Chondrocyte (in vitro differentiated cells): ENCODE measurements around the gene IER3. TPM values are rescaled to one million over a fixed set of nuclear protein-coding genes. Genes with fewer than 3 reads are reported as not detected.
"Not testable (repeated sequence)": the region's sequence is repeated elsewhere in the genome, so short reads cannot be mapped to it uniquely, and the experiment has no call there.

Experiments
- DNase-seq: peaks from one replicate; pipeline ENCODE4 v3.0.0; 2021; ENCODE audit warnings: mixed read lengths, low spot score
- H3K27ac Mint-ChIP-seq: one replicate; pipeline ENCODE4 v1.8.0; 2021; ENCODE audit warnings: mild to moderate bottlenecking, moderate library complexity, mixed read lengths; ENCODE audit not compliant: unreplicated experiment
- H3K27me3 Mint-ChIP-seq: 2 replicates; pipeline ENCODE4 v1.8.0; 2021; ENCODE audit warnings: low read depth, mixed read lengths
- H3K36me3 Mint-ChIP-seq: 2 replicates; pipeline ENCODE4 v1.8.0; 2021; ENCODE audit warnings: low read depth, mixed read lengths
- H3K4me1 Mint-ChIP-seq: 2 replicates; pipeline ENCODE4 v1.8.0; 2021; ENCODE audit warnings: low read depth, mild to moderate bottlenecking, mixed read lengths
- H3K4me3 Mint-ChIP-seq: one replicate; pipeline ENCODE4 v1.8.0; 2021; ENCODE audit warnings: mild to moderate bottlenecking, moderate library complexity, mixed read lengths; ENCODE audit not compliant: unreplicated experiment
- H3K9me3 Mint-ChIP-seq: 2 replicates; pipeline ENCODE4 v1.8.0; 2021; ENCODE audit warnings: low read depth, mixed read lengths
- CTCF ChIP-seq: fragments of 200-600 bp; sonication (generic); IDR thresholded peaks from 2 replicates; pipeline ENCODE4 v1.5.0; 2021; ENCODE audit warnings: antibody characterized with exemption, mild to moderate bottlenecking, moderate library complexity
- total RNA-seq: library from RNA; stranded (reverse); gene quantifications from 3 replicates; pipeline ENCODE4 v1.2.1, GENCODE V29; 2021

Gene IER3
- total RNA-seq, 1 donor from 2014 or later = 333 TPM

DNA sequence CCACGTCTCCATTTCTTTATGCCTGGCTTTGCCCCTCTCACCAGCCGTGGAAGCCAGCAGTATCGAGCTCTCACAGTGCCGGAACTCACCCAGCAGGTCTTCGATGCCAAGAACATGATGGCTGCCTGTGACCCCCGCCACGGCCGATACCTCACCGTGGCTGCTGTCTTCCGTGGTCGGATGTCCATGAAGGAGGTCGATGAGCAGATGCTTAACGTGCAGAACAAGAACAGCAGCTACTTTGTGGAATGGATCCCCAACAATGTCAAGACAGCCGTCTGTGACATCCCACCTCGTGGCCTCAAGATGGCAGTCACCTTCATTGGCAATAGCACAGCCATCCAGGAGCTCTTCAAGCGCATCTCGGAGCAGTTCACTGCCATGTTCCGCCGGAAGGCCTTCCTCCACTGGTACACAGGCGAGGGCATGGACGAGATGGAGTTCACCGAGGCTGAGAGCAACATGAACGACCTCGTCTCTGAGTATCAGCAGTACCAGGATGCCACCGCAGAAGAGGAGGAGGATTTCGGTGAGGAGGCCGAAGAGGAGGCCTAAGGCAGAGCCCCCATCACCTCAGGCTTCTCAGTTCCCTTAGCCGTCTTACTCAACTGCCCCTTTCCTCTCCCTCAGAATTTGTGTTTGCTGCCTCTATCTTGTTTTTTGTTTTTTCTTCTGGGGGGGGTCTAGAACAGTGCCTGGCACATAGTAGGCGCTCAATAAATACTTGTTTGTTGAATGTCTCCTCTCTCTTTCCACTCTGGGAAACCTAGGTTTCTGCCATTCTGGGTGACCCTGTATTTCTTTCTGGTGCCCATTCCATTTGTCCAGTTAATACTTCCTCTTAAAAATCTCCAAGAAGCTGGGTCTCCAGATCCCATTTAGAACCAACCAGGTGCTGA, 20.3 kb downstream of the IER3 start:
- Mint-ChIP-seq H3K4me1 (peaks cover 54% of the 10 kb centered on the region), H3K27ac (peak overlapping the region; percentile 96), H3K4me3 (peak overlapping the region; percentile 96), H3K36me3 (peaks cover 44% of the 10 kb centered on the region)
- DNase-seq, H3K9me3 Mint-ChIP-seq, H3K27me3 Mint-ChIP-seq: not testable (repeated sequence)
- TF ChIP-seq CTCF = peak; percentile 43

DNA sequence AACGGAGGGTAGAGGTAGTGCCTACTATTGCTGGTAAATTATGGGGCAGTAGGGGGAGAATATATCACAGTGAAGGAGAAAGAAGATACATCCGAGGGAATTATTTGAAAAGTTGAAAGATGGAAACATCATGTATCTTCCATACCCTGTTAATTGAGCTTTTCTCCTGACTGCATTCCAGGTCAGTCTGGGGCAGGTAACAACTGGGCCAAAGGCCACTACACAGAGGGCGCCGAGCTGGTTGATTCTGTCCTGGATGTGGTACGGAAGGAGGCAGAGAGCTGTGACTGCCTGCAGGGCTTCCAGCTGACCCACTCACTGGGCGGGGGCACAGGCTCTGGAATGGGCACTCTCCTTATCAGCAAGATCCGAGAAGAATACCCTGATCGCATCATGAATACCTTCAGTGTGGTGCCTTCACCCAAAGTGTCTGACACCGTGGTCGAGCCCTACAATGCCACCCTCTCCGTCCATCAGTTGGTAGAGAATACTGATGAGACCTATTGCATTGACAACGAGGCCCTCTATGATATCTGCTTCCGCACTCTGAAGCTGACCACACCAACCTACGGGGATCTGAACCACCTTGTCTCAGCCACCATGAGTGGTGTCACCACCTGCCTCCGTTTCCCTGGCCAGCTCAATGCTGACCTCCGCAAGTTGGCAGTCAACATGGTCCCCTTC, 21.0 kb downstream of the IER3 start:
- peaks cover 44% of the 10 kb centered on the region for H3K36me3 Mint-ChIP-seq
- peak overlapping the region; percentile 96 for H3K4me3 Mint-ChIP-seq
- not testable (repeated sequence) for H3K27me3 Mint-ChIP-seq, DNase-seq, H3K9me3 Mint-ChIP-seq
- H3K4me1 Mint-ChIP-seq = peaks cover 62% of the 10 kb centered on the region
- peak overlapping the region; percentile 96 for H3K27ac Mint-ChIP-seq

DNA sequence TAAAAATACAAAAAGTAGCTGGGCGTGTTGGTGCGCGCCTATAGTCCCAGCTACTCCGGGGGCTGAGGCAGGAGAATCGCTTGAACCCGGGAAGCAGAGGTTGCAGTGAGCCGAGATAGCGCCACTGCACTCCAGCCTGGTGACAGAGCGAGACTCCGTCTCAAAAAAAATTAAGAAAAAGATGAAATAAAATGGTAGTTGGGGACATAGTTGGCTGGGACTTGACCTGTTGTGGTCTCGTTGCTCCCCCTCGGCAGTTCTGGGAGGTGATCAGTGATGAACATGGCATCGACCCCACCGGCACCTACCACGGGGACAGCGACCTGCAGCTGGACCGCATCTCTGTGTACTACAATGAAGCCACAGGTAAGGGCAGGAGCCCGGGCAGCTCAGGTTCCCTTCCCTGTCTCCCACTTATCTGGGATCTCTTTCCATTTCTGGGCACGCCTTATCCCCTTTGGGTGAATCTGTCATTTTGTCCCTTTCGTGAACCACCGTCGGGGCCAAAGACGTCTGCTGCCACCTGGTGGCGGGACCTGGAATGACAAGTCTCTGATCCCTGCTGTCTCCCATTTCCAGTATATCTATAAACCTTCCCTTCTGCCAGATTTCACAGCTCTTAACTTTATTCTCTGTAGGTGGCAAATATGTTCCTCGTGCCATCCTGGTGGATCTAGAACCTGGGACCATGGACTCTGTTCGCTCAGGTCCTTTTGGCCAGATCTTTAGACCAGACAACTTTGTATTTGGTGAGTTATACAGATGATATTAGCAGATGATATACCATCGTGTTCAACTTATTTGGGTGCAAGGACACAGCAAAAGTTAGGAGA, 21.9 kb downstream of the IER3 start:
- Mint-ChIP-seq H3K27me3 (no peaks in the 10 kb centered on the region), H3K4me1 (peaks cover 60% of the 10 kb centered on the region)
- no peak for DNase-seq

GRCh38 chr6:30722025-30722279, 22.4 kb downstream of the IER3 start:
- not testable (repeated sequence) for DNase-seq
- peaks cover 44% of the 10 kb centered on the region for H3K36me3 Mint-ChIP-seq

More for the DNA sequence above, 21.9 kb downstream of the IER3 start:
- Mint-ChIP-seq H3K36me3 (peaks cover 44% of the 10 kb centered on the region), H3K27ac (peak overlapping the region; percentile 96), H3K4me3 (peak overlapping the region; percentile 96), H3K9me3 (no peaks in the 10 kb centered on the region)
- TF ChIP-seq CTCF = peak; percentile 97

DNA sequence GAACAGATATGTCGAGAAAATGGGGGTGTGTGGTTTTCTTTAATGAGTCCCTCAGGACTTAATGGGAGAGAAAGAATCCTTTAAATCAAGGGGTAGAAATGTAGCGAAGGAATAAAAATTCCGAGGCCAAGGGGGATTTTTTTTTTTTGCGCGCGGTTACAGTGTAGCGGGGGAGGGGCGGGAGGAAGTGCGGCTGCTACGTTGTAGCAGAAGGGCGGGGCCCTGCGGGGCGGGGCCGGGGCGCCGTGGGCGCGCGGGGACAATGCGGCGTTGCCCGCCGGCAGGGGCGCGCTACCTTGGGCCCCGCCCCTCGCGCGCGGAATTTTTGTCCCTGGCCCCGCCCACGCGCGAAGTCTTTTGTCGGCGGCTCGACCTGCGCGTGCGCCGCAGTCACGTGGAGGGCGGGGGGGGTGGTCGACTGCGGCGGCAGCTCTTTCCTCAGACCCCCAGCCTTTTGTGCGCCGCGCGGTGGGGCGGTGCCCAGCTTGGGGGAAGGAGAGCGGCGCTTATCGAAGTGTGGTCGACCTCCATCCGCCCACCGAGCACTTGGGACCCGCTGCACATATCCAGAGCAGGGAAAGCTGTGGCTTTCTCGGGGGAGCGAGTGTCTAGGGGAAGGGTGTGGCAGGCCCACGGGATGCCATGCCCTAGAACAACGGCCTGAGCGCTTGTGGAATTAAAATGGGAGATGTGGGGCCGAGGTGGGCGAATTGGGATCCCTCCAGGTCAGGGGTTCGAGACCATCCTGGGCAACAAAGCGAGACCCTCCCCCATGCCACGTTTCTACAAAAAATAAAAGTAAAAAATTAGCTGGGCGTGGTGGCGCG, 22.9 kb downstream of the IER3 start:
- peak overlapping the region; percentile 96 for H3K27ac Mint-ChIP-seq
- H3K4me3 Mint-ChIP-seq = peak overlapping the region; percentile 96
- H3K4me1 Mint-ChIP-seq = peaks cover 66% of the 10 kb centered on the region

More at GRCh38 chr6:30722025-30722279, 22.4 kb downstream of the IER3 start:
- not testable (repeated sequence) for H3K27me3 Mint-ChIP-seq, H3K9me3 Mint-ChIP-seq
- peaks cover 63% of the 10 kb centered on the region for H3K4me1 Mint-ChIP-seq
- peak overlapping the region; percentile 96 for H3K4me3 Mint-ChIP-seq
- peak overlapping the region; percentile 96 for H3K27ac Mint-ChIP-seq

More for the DNA sequence above, 22.9 kb downstream of the IER3 start:
- H3K36me3 Mint-ChIP-seq = peaks cover 44% of the 10 kb centered on the region
- TF ChIP-seq CTCF = peak; percentile 72
- no peaks in the 10 kb centered on the region for H3K27me3 Mint-ChIP-seq
- H3K9me3 Mint-ChIP-seq = no peaks in the 10 kb centered on the region
- no peak for DNase-seq
